Adrenal gland (tissue), 12 donors: ENCODE data around the gene EIF4G3. TPM values are rescaled to one million over a fixed set of nuclear protein-coding genes. Genes with fewer than 3 reads are reported as not detected.

Source experiments
- DNase-seq, 7 donors: peaks; one replicate each; pipeline ENCODE4 v3.0.0-alpha.2; 2019 to 2020
- H3K27ac ChIP-seq, 5 donors: fragments of 200-600 bp; sonication (generic) in 4 of 5; 1 replicate in 3 of 5; 2 replicates in 2 of 5; pipeline versions ENCODE4 v1.5.1 to v1.8.0; 2016 to 2020; ENCODE audit warnings: mild to moderate bottlenecking in 1 of 5
- H3K27me3 ChIP-seq: fragments of 200-600 bp; 2 replicates; pipeline ENCODE4 v1.8.0; 2021
- H3K36me3 ChIP-seq, 2 donors: fragments of 200-600 bp; replicated peaks in 1 of 2; 1 replicate in 1 of 2; 2 replicates in 1 of 2; pipeline versions ENCODE4 v1.5.1 to v1.8.0; 2018 to 2022
- H3K4me1 ChIP-seq, 2 donors: fragments of 200-600 bp; replicated peaks in 1 of 2; 1 replicate in 1 of 2; 2 replicates in 1 of 2; pipeline versions ENCODE4 v1.5.1 to v1.8.0; 2018 to 2021
- H3K4me3 ChIP-seq, 4 donors: fragments of 200-600 bp; sonication (generic) in 3 of 4; one replicate each; pipeline ENCODE4 v1.5.1; 2016 to 2018
- H3K9me3 ChIP-seq, 3 donors: fragments of 200-600 bp; sonication (generic) in 1 of 3; replicated peaks in 1 of 3; 1 replicate in 2 of 3; 2 replicates in 1 of 3; pipeline versions ENCODE4 v1.5.1 to v1.8.0; 2016 to 2021
- POLR2A ChIP-seq, 2 donors: fragments of 450-650 bp; IDR thresholded peaks; one replicate each; pipeline ENCODE4 v1.6.1; 2017; ENCODE audit warnings: antibody characterized with exemption in 2 of 2, mild to moderate bottlenecking in 2 of 2, moderate library complexity in 1 of 2
- whole genome bisulfite sequencing, 4 donors: extraction: QIAGEN DNeasy Blood & Tissue Kit in 2 of 4; methylation state at CpG; one replicate each; pipeline versions ENCODE4 v1.1.5 to v1.1.7; 2013 to 2017; 5-methylcytosine and 5-hydroxymethylcytosine counted together
- intact Hi-C, 2 donors: fragments of 100-400 bp; cut with DNase I; formaldehyde crosslinking; loops; one replicate each; pipeline versions ENCODE4 v1.14.1 to v1.15.0; 2022 to 2023
- polyA plus RNA-seq, 3 donors: library from polyadenylated mRNA; stranded (reverse); fragments of 200-250 nt in 2 of 3; fragments of 350-450 nt in 1 of 3; fragmentation: Illumina TruSeq in 1 of 3; extraction: RNeasy Lipid Tissue Mini Kit (QIAGEN cat#74804) in 1 of 3; gene quantifications; one replicate each; pipeline ENCODE4 v1.2.3, GENCODE V29; 2013 to 2014
- total RNA-seq, 9 donors: library from RNA; depleted of rRNA in 4 of 9; stranded (reverse); fragments of >200 nt in 4 of 9; fragments of 120-200 nt in 1 of 9; fragmentation: NEBNext Ultra II Directional in 1 of 9; extraction: Animal tissue kit (Norgen Biotek cat#: 25700) in 1 of 9; gene quantifications; one replicate each; pipeline versions ENCODE4 v1.1.0 to v1.2.4, GENCODE V29; 2013 to 2023
- TF ChIP-seq, protein P1 (sequence below), 6 experiments: fragments of 450-650 bp in 4 of 6; fragments of 200-600 bp in 2 of 6; sonication (generic) in 1 of 6; IDR thresholded peaks; 1 replicate in 5 of 6; 2 replicates in 1 of 6; pipeline versions ENCODE4 v1.5.1 to v1.8.0; 2016 to 2021; ENCODE audit warnings: antibody characterized with exemption in 6 of 6, mild to moderate bottlenecking in 2 of 6, moderate library complexity in 1 of 6
- donor health status: healthy with polysubstance abuse.
- donor health status: Bipolar disorder and iron deficiency.
- donor health status: DM: yes; HTN: yes; CAD: no.
- donor health status: DM: no; HTN: no; CAD: no.
- donor health status: DM: no; HTN: no; CAD: no.
- donor health status: DM: yes; HTN: yes; CAD: no.

The EIF4G3 gene
- total and polyA plus RNA-seq, 12 donors = 30.7 to 58.7 (median 51.6) TPM

- TF ChIP-seq, protein P1, sequence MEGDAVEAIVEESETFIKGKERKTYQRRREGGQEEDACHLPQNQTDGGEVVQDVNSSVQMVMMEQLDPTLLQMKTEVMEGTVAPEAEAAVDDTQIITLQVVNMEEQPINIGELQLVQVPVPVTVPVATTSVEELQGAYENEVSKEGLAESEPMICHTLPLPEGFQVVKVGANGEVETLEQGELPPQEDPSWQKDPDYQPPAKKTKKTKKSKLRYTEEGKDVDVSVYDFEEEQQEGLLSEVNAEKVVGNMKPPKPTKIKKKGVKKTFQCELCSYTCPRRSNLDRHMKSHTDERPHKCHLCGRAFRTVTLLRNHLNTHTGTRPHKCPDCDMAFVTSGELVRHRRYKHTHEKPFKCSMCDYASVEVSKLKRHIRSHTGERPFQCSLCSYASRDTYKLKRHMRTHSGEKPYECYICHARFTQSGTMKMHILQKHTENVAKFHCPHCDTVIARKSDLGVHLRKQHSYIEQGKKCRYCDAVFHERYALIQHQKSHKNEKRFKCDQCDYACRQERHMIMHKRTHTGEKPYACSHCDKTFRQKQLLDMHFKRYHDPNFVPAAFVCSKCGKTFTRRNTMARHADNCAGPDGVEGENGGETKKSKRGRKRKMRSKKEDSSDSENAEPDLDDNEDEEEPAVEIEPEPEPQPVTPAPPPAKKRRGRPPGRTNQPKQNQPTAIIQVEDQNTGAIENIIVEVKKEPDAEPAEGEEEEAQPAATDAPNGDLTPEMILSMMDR (IDR thresholded peaks at IDR 0.05) = no peak
- TF ChIP-seq POLR2A (IDR thresholded peaks at IDR 0.05) = no peak
- Histone ChIP-seq H3K4me3 (no peak overlapping the region), H3K27me3 (no peaks in the 10 kb centered on the region), H3K4me1 (peaks cover 0 to 20% of the 10 kb centered on the region in 2 donors), H3K9me3 (no peaks in the 10 kb centered on the region), H3K27ac (peak overlapping the region in 2 of 5 donors; percentile 50 to 56), H3K36me3 (peaks cover 0 to 14% of the 10 kb centered on the region in 2 donors)
- intact Hi-C loops = loop anchor here in 1 of 2 donors (10.0 kb wide), 1 partner anchor 144 kb away; no protein-coding TSS in a partner anchor
- DNase-seq = no peak
- 85 to 98% (median 95%) methylated on average over 2 of the region's 2 CpGs for WGBS, 4 donors
Measured at GRCh38 chr1:20830378-20830777, 346.3 kb downstream of the EIF4G3 start.

DNA sequence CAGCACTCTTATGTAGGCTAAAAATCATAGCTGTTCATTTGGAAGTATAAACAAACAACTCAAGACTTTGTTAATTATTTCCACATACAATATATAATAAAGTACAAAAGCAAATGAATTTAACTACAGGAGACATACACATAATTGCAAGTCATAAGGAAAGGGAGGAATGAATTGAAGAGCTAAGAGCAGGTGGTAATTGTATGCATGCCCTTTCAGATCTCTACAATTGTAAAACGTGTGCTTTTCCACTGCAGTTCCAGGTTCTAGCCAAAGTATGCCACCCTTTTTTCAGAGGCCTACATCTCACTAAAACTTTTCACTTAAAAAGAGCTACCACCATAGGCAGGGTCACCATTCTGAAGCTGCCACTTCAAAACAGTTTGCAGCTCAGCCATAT lies 346.8 kb downstream of the EIF4G3 start:
- Histone ChIP-seq H3K27me3 (no peaks in the 10 kb centered on the region), H3K4me3 (no peak overlapping the region), H3K27ac (peak overlapping the region in 3 of 5 donors; percentile 22 to 56 (median 50)), H3K4me1 (peaks cover 0 to 20% of the 10 kb centered on the region in 2 donors), H3K9me3 (no peaks in the 10 kb centered on the region), H3K36me3 (peaks cover 0 to 14% of the 10 kb centered on the region in 2 donors)
- intact Hi-C loops = loop anchor here in 1 of 2 donors (10.0 kb wide), 1 partner anchor 145 kb away; no protein-coding TSS in a partner anchor
- no peak for DNase-seq
- WGBS, 4 donors = 86 to 91% (median 87%) methylated on average over 1 of the region's 1 CpG
- TF ChIP-seq POLR2A (IDR thresholded peaks at IDR 0.05) = no peak
- TF ChIP-seq, protein P1 (IDR thresholded peaks at IDR 0.05) = no peak

GRCh38 chr1:20829531-20829930 lies 347.2 kb downstream of the EIF4G3 start:
- 40 to 53% (median 48%) methylated on average over 1 of the region's 1 CpG for WGBS, 4 donors
- Histone ChIP-seq H3K9me3 (no peaks in the 10 kb centered on the region), H3K27me3 (no peaks in the 10 kb centered on the region), H3K4me3 (no peak overlapping the region), H3K36me3 (peaks cover 0 to 14% of the 10 kb centered on the region in 2 donors), H3K4me1 (peaks cover 0 to 20% of the 10 kb centered on the region in 2 donors), H3K27ac (peak overlapping the region in 3 of 5 donors; percentile 22 to 56 (median 50))
- no peak for TF ChIP-seq POLR2A (IDR thresholded peaks at IDR 0.05)
- TF ChIP-seq, protein P1 (IDR thresholded peaks at IDR 0.05) = no peak
- intact Hi-C loops = no loop called here
- DNase-seq = no peak

DNA sequence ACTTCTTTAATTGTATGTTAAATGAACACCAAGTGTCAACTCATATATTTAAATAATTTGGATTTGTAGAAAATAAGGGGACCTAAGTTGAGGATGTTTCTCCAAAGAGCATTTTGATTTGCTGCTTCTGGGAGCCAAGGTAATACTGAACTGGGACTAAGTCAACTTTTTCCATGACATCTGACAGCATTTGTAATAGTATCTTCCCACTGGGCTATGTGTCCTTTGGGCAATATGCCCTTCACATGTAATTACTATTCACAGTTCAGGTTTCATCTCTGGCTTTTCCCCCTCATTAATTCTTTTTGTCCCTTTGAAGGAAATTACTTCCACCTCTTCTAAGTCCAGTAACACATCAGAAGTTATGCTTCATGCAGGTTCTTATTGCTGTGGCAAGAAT lies 352.9 kb downstream of the EIF4G3 start:
- Histone ChIP-seq H3K4me3 (no peak overlapping the region), H3K36me3 (peaks cover 0 to 20% of the 10 kb centered on the region in 2 donors), H3K9me3 (no peaks in the 10 kb centered on the region), H3K27me3 (no peaks in the 10 kb centered on the region), H3K4me1 (peaks cover 0 to 3% of the 10 kb centered on the region in 2 donors), H3K27ac (no peak overlapping the region)
- no peak for DNase-seq
- intact Hi-C loops = no loop called here
- TF ChIP-seq, protein P1 (IDR thresholded peaks at IDR 0.05) = no peak
- TF ChIP-seq POLR2A (IDR thresholded peaks at IDR 0.05) = no peak
